ENCODE data around the gene CLDN10. TPM values are rescaled to one million over a fixed set of nuclear protein-coding genes. Genes with fewer than 3 reads are reported as not detected.

Gene CLDN10
- total and polyA plus RNA-seq, 2 of the 8 experiments (the other 6 are each of a cell fraction or from before 2014, with no cell fraction given) = 41.2 to 43.6 TPM

- Histone ChIP-seq H3K23ac (ENCODE audit: insufficient read length) (no peak overlapping the region), H3K27me3 (replicated peaks in 1 of 4; ENCODE audit: control insufficient read depth in 3 of 4, extremely low read depth in 1 of 4, insufficient read depth in 3 of 4, low read length in 3 of 4) (peaks cover 0 to 1% (median 0%) of the 10 kb centered on the region in 4 experiments; a peak in 2 of 7 replicates), H3K18ac (ENCODE audit: extremely low read depth, low read length) (no peak overlapping the region), H2BK15ac (ENCODE audit: low read length) (no peak overlapping the region), H3K9ac (replicated peaks in 1 of 4; ENCODE audit: extremely low read depth in 1 of 4, low read depth in 3 of 4, low read length in 3 of 4) (no peak overlapping the region), H2AFZ (ENCODE audit: low read length) (no peak overlapping the region), H2BK20ac (ENCODE audit: low read length) (no peak overlapping the region), H2BK5ac (ENCODE audit: low read depth, low read length) (no peak overlapping the region), H2AK5ac (ENCODE audit: low read depth, low read length) (no peak overlapping the region), H4K91ac (replicated peaks; ENCODE audit: insufficient read length, low read length) (no peak overlapping the region), H3K4me2 (ENCODE audit: insufficient read depth in 1 of 2, low read depth in 2 of 2, low read length in 2 of 2) (no peak overlapping the region), H3K9me3 (ENCODE audit: insufficient read depth in 2 of 2, low read depth in 1 of 2, low read length in 1 of 2) (no peaks in the 10 kb centered on the region), H3K4me3 (ENCODE audit: extremely low read depth in 1 of 4, insufficient read depth in 2 of 4, low read depth in 3 of 4, low read length in 4 of 4) (no peak overlapping the region), H3K56ac (replicated peaks; ENCODE audit: insufficient read length, low read depth, low read length) (no peak overlapping the region), H4K5ac (ENCODE audit: insufficient read length, low read depth, low read length) (no peak overlapping the region), H4K20me1 (replicated peaks in 1 of 2; ENCODE audit: control insufficient read depth in 1 of 2, insufficient read depth in 2 of 2, low read length in 2 of 2) (peaks cover 0 to 2% of the 10 kb centered on the region in 2 experiments), H4K8ac (ENCODE audit: extremely low read depth, insufficient read depth, low read length) (no peak overlapping the region), H3K79me2 (ENCODE audit: control insufficient read depth in 1 of 2, insufficient read depth in 2 of 2, low read length in 2 of 2) (peaks cover 0 to 9% of the 10 kb centered on the region in 2 experiments; a peak in 1 of 4 replicates), H3K27ac (ENCODE audit: low read depth, low read length) (no peak overlapping the region), H3K14ac (ENCODE audit: insufficient read length) (no peak overlapping the region), H3K4me1 (replicated peaks in 1 of 4; ENCODE audit: control insufficient read depth in 3 of 4, insufficient read depth in 4 of 4, low read length in 3 of 4) (peaks cover 0 to 3% (median 0%) of the 10 kb centered on the region in 4 experiments; a peak in 3 of 7 replicates), H3K4ac (replicated peaks; ENCODE audit: insufficient read length, low read depth, low read length) (no peak overlapping the region), H3K36me3 (ENCODE audit: control insufficient read depth in 2 of 4, insufficient read depth in 4 of 4, low read length in 3 of 4) (no peaks in the 10 kb centered on the region; a peak in 2 of 8 replicates), H3K23me2 (ENCODE audit: low read depth, low read length) (peaks cover 1% of the 10 kb centered on the region; the same call in 1 of the 2 replicates), H3K79me1 (ENCODE audit: low read depth, low read length) (no peaks in the 10 kb centered on the region; the same call in 1 of the 2 replicates), H2BK12ac (ENCODE audit: low read depth, low read length) (no peak overlapping the region), H2BK120ac (replicated peaks; ENCODE audit: low read depth, low read length) (no peak overlapping the region)
- 85% methylated on average over 6 of the region's 6 CpGs; no CpG with 5 or more reads in 1 of the 2 experiments for WGBS, 2 experiments (ENCODE audit: extremely low coverage in 1 of 2, insufficient coverage in 1 of 2, insufficient read length in 1 of 2, insufficient replicate concordance in 2 of 2, low coverage in 1 of 2, low lambda C conversion rate in 2 of 2, missing lambda C conversion rate in 1 of 2)
- no peak for TF ChIP-seq MAFK (IDR thresholded peaks at IDR 0.05; ENCODE audit: low read depth, low read length)
- no peak for TF ChIP-seq SP4 (IDR thresholded peaks at IDR 0.05; ENCODE audit: low read length)
- TF ChIP-seq POLR2AphosphoS5 (IDR thresholded peaks at IDR 0.05; ENCODE audit: low read depth, low read length) = no peak
- no peak for TF ChIP-seq CHD2 (IDR thresholded peaks at IDR 0.05; ENCODE audit: low read length)
- no peak for TF ChIP-seq KDM4A (IDR thresholded peaks at IDR 0.05; ENCODE audit: low read depth, low read length, severe bottlenecking)
- DNase-seq (ENCODE audit: low read depth in 1 of 2, low spot score in 2 of 2) (no peak), FAIRE-seq (no peak)
- CTCF ChIA-PET (ENCODE audit: partially characterized antibody) = interaction anchor here (1.6 kb wide), 1 partner anchor 275 kb away, joined by 3 read pairs; no protein-coding TSS in a partner anchor
- POLR2A ChIA-PET (ENCODE audit: partially characterized antibody) = no interaction called here
These were observed 6.6 kb downstream of the CLDN10 start for GRCh38 chr13:95559100-95559499.
